HG03558 (cell line): ENCODE data around the gene DELE1.
"Not testable (repeated sequence)": the region's sequence is repeated elsewhere in the genome, so short reads cannot be mapped to it uniquely, and the experiment has no call there.

Experiments used
- ATAC-seq: cut with Tn5 transposase; IDR thresholded peaks from one replicate; pipeline ENCODE4 v1.9.1; 2021; ENCODE audit warnings: moderate number of reproducible peaks; ENCODE audit not compliant: unreplicated experiment; ENCODE audit errors: extremely low read depth

The DELE1 gene

GRCh38 chr5:141919218-141920119 is 4.2 kb upstream of the DELE1 start:
- no peak for ATAC-seq

GRCh38 chr5:141920771-141921170 is 2.9 kb upstream of the DELE1 start:
- ATAC-seq: no peak

- ATAC-seq: not testable (repeated sequence)
These were observed 734 bp upstream of the DELE1 start for GRCh38 chr5:141922827-141923447.

GRCh38 chr5:141926434-141926833 is 2.8 kb downstream of the DELE1 start:
- ATAC-seq: no peak

GRCh38 chr5:141928051-141928450 is 4.4 kb downstream of the DELE1 start:
- no peak for ATAC-seq

- ATAC-seq: no peak
These were observed 5.9 kb downstream of the DELE1 start for GRCh38 chr5:141929398-141930058.

- no peak for ATAC-seq
These were observed 8.0 kb downstream of the DELE1 start for GRCh38 chr5:141931694-141932093.

- ATAC-seq: no peak
These were observed 9.5 kb downstream of the DELE1 start for GRCh38 chr5:141933151-141933550.

GRCh38 chr5:141934099-141934844 is 10.6 kb downstream of the DELE1 start:
- no peak for ATAC-seq

- ATAC-seq: no peak
These were observed 11.9 kb downstream of the DELE1 start for GRCh38 chr5:141935538-141935937.

GRCh38 chr5:141940695-141941271 is 17.1 kb downstream of the DELE1 start:
- ATAC-seq: no peak

- ATAC-seq: no peak
These were observed 17.6 kb downstream of the DELE1 start for GRCh38 chr5:141941307-141941706.

- no peak for ATAC-seq
These were observed 18.1 kb downstream of the DELE1 start for GRCh38 chr5:141941779-141942178.

GRCh38 chr5:141942185-141942857 is 18.6 kb downstream of the DELE1 start:
- ATAC-seq: no peak

GRCh38 chr5:141944076-141944475 is 20.4 kb downstream of the DELE1 start:
- no peak for ATAC-seq

- no peak for ATAC-seq
These were observed 21.9 kb downstream of the DELE1 start for GRCh38 chr5:141945511-141946051.

- no peak for ATAC-seq
These were observed 23.6 kb downstream of the DELE1 start for GRCh38 chr5:141947316-141947715.

- no peak for ATAC-seq
These were observed 25.1 kb downstream of the DELE1 start for GRCh38 chr5:141948812-141949211.

- ATAC-seq: no peak
These were observed 25.8 kb downstream of the DELE1 start for GRCh38 chr5:141949511-141949910.
